SK-N-SH treated with all-trans-retinoic acid at 6 μM for 48 hours (cell line): ENCODE measurements around the gene SNRPD1.

Experiments used
- ATAC-seq: fragments of 200-7000 bp; cut with Tn5 transposase; 3 replicates; pipeline ENCODE4 v1.9.1; 2020; ENCODE audit warnings: mild to moderate bottlenecking, moderate library complexity
- ARNTL ChIP-seq: fragments of 450-650 bp; formaldehyde crosslinking; IDR thresholded peaks from 2 replicates; pipeline ENCODE4 v1.5.0; 2020; ENCODE audit warnings: low read depth, mild to moderate bottlenecking, moderate library complexity, borderline replicate concordance
- BACH2 ChIP-seq: fragments of 250-450 bp; sonication (Bioruptor Pico); IDR thresholded peaks from 2 replicates; pipeline ENCODE4 v1.9.0; 2021; ENCODE audit warnings: mild to moderate bottlenecking, borderline replicate concordance
- CSDC2 ChIP-seq: fragments of 250-450 bp; sonication (Bioruptor Pico); IDR thresholded peaks from 2 replicates; pipeline ENCODE4 v1.5.0; 2020; ENCODE audit warnings: mild to moderate bottlenecking, moderate library complexity
- GLIS3 ChIP-seq: fragments of 250-450 bp; sonication (Bioruptor Pico); IDR thresholded peaks from 2 replicates; pipeline ENCODE4 v1.5.0; 2020; ENCODE audit warnings: mild to moderate bottlenecking, moderate library complexity
- ISL1 ChIP-seq: fragments of 250-450 bp; sonication (Bioruptor Pico); IDR thresholded peaks from 2 replicates; pipeline ENCODE4 v2.1.2; 2022; ENCODE audit warnings: mild to moderate bottlenecking, moderate library complexity
- OSR1 ChIP-seq: fragments of 250-450 bp; sonication (Bioruptor Pico); IDR thresholded peaks from 2 replicates; pipeline ENCODE4 v1.8.0; 2022; ENCODE audit warnings: moderate library complexity, mild to moderate bottlenecking, inconsistent platforms
- PPARA ChIP-seq: fragments of 250-450 bp; sonication (Bioruptor Pico); IDR thresholded peaks from 2 replicates; pipeline ENCODE4 v1.5.0; 2020; ENCODE audit warnings: mild to moderate bottlenecking, borderline replicate concordance
- RARB ChIP-seq: fragments of 250-450 bp; sonication (Bioruptor Pico); IDR thresholded peaks from 2 replicates; pipeline ENCODE4 v1.8.0; 2021; ENCODE audit warnings: mild to moderate bottlenecking, moderate library complexity
- SNAI2 ChIP-seq: fragments of 250-450 bp; sonication (Bioruptor Pico); IDR thresholded peaks from 2 replicates; pipeline ENCODE4 v1.5.0; 2020; ENCODE audit warnings: mild to moderate bottlenecking, moderate library complexity
- TCF4 ChIP-seq: fragments of 250-450 bp; sonication (Bioruptor Pico); IDR thresholded peaks from 2 replicates; pipeline ENCODE4 v1.8.0; 2021; ENCODE audit warnings: mild to moderate bottlenecking, moderate library complexity, borderline replicate concordance
- TOX ChIP-seq: fragments of 250-450 bp; sonication (Bioruptor Pico); IDR thresholded peaks from 2 replicates; pipeline ENCODE4 v1.8.0; 2021; ENCODE audit warnings: mild to moderate bottlenecking, moderate library complexity, borderline replicate concordance
- ZC3H10 ChIP-seq: fragments of 250-450 bp; sonication (Bioruptor Pico); IDR thresholded peaks from 2 replicates; pipeline ENCODE4 v1.5.1; 2021; ENCODE audit warnings: mild to moderate bottlenecking, moderate library complexity
- ZFP3 ChIP-seq: fragments of 250-450 bp; sonication (Bioruptor Pico); IDR thresholded peaks from 2 replicates; pipeline ENCODE4 v1.5.0; 2020; ENCODE audit warnings: mild to moderate bottlenecking, moderate library complexity
- ZFP30 ChIP-seq: fragments of 450-650 bp; formaldehyde crosslinking; IDR thresholded peaks from 2 replicates; pipeline ENCODE4 v1.5.0; 2022; ENCODE audit warnings: mild to moderate bottlenecking, moderate library complexity
- ZNF565 ChIP-seq: fragments of 450-650 bp; formaldehyde crosslinking; conservative IDR thresholded peaks from 2 replicates; pipeline ENCODE4 v1.5.0; 2020; ENCODE audit warnings: low read depth, mild to moderate bottlenecking, moderate library complexity
- ZNF70 ChIP-seq: fragments of 450-650 bp; formaldehyde crosslinking; IDR thresholded peaks from 2 replicates; pipeline ENCODE4 v1.5.0; 2020; ENCODE audit warnings: mild to moderate bottlenecking, moderate library complexity
- ZNF8 ChIP-seq: fragments of 450-650 bp; formaldehyde crosslinking; IDR thresholded peaks from 2 replicates; pipeline ENCODE4 v1.5.0; 2020; ENCODE audit warnings: mild to moderate bottlenecking, moderate library complexity
- TF ChIP-seq, protein P1 (sequence below): fragments of 250-450 bp; sonication (Bioruptor Pico); IDR thresholded peaks from 2 replicates; pipeline ENCODE4 v1.5.1; 2021; ENCODE audit warnings: mild to moderate bottlenecking, moderate library complexity
- TF ChIP-seq, protein P2 (sequence below): fragments of 250-450 bp; sonication (Bioruptor Pico); IDR thresholded peaks from 2 replicates; pipeline ENCODE4 v1.8.0; 2020; ENCODE audit warnings: mild to moderate bottlenecking, moderate library complexity, borderline replicate concordance
- TF ChIP-seq, protein P3 (sequence below): fragments of 250-450 bp; sonication (Bioruptor Pico); IDR thresholded peaks from 2 replicates; pipeline ENCODE4 v1.8.0; 2021; ENCODE audit warnings: low read depth, mild to moderate bottlenecking, moderate library complexity, borderline replicate concordance
- TF ChIP-seq, protein P4 (sequence below): fragments of 250-450 bp; sonication (Bioruptor Pico); IDR thresholded peaks from 2 replicates; pipeline ENCODE4 v1.5.1; 2020; ENCODE audit warnings: low read depth, mild to moderate bottlenecking, moderate library complexity
- TF ChIP-seq, protein P5 (sequence below): fragments of 250-450 bp; sonication (Bioruptor Pico); IDR thresholded peaks from 2 replicates; pipeline ENCODE4 v1.5.0; 2020; ENCODE audit warnings: mild to moderate bottlenecking, moderate library complexity

SNRPD1 gene

DNA sequence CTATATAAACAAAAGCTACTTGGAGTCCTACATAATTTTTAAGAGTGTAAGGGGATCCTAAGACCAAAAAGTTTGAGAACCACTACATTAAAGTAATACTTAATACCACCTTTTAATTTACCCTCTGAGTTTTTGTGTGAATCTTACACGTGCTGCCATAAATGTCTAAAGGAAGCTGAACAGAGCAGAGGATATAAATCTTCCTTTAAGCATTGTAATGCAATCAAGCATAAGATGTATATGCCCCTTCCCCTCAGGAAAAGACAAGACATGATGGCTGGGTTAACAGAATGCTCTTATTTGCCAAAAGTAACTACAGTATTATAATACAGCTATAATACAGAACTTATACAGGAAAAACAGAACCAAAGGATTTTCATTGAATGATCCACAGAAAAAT lies 14.5 kb upstream of the SNRPD1 start (continued):
- TF ChIP-seq SNAI2 (CRISPR knock-in tag) (no peak), GLIS3 (no peak), ISL1 (CRISPR knock-in tag) (no peak), ZNF565 (CRISPR knock-in tag) (no peak)
- TF ChIP-seq, protein P1, sequence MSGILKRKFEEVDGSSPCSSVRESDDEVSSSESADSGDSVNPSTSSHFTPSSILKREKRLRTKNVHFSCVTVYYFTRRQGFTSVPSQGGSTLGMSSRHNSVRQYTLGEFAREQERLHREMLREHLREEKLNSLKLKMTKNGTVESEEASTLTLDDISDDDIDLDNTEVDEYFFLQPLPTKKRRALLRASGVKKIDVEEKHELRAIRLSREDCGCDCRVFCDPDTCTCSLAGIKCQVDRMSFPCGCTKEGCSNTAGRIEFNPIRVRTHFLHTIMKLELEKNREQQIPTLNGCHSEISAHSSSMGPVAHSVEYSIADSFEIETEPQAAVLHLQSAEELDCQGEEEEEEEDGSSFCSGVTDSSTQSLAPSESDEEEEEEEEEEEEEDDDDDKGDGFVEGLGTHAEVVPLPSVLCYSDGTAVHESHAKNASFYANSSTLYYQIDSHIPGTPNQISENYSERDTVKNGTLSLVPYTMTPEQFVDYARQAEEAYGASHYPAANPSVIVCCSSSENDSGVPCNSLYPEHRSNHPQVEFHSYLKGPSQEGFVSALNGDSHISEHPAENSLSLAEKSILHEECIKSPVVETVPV: no peak
- TF ChIP-seq, protein P2, sequence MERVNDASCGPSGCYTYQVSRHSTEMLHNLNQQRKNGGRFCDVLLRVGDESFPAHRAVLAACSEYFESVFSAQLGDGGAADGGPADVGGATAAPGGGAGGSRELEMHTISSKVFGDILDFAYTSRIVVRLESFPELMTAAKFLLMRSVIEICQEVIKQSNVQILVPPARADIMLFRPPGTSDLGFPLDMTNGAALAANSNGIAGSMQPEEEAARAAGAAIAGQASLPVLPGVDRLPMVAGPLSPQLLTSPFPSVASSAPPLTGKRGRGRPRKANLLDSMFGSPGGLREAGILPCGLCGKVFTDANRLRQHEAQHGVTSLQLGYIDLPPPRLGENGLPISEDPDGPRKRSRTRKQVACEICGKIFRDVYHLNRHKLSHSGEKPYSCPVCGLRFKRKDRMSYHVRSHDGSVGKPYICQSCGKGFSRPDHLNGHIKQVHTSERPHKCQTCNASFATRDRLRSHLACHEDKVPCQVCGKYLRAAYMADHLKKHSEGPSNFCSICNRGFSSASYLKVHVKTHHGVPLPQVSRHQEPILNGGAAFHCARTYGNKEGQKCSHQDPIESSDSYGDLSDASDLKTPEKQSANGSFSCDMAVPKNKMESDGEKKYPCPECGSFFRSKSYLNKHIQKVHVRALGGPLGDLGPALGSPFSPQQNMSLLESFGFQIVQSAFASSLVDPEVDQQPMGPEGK (CRISPR knock-in tag): no peak

DNA sequence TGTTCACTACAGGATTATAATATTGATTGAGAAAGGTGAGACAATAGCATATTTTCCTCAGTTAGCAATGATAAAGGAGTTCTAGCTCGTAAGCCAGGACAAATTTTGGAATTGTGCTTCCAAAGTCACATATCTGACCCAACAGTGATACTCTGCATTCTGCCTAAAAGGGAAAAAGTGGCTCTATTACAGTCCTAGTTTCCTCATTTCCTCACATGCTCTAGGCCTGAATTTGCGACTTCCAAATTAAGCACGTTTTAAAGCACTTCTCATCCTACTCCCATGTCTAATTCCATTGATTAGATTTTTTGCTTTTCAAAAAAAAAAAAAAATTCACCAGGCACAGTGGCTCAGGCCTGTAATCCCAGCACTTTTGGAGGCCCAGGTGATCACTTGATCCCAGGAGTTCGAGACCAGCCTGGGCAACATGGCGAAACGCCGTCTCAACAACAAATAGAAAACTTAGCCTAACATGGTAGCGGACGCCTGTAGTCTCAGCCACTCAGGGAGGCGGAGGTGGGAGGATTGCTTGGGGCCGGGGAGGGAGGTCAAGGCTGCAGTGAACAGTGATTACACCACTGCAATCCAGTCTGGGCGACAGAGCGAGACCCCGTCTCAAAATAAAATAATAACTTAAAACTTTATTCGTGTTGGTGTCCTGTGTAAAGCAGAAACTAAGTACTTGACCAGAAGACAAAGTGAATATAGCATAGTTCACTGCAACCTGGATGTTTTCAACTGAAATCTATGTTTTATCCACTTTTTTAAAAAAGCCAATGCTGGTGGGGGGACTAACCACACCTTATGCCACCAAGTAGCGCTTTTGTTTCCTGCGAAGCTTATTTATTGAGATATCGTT lies 13.2 kb upstream of the SNRPD1 start:
- no peak for TF ChIP-seq ZNF8 (CRISPR knock-in tag)
- TF ChIP-seq CSDC2: no peak
- TF ChIP-seq, protein P3, sequence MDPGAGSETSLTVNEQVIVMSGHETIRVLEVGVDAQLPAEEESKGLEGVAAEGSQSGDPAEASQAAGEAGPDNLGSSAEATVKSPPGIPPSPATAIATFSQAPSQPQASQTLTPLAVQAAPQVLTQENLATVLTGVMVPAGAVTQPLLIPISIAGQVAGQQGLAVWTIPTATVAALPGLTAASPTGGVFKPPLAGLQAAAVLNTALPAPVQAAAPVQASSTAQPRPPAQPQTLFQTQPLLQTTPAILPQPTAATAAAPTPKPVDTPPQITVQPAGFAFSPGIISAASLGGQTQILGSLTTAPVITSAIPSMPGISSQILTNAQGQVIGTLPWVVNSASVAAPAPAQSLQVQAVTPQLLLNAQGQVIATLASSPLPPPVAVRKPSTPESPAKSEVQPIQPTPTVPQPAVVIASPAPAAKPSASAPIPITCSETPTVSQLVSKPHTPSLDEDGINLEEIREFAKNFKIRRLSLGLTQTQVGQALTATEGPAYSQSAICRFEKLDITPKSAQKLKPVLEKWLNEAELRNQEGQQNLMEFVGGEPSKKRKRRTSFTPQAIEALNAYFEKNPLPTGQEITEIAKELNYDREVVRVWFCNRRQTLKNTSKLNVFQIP: no peak
- no peak for TF ChIP-seq ZC3H10 (CRISPR knock-in tag)
- no peak for TF ChIP-seq RARB
- TF ChIP-seq, protein P4, sequence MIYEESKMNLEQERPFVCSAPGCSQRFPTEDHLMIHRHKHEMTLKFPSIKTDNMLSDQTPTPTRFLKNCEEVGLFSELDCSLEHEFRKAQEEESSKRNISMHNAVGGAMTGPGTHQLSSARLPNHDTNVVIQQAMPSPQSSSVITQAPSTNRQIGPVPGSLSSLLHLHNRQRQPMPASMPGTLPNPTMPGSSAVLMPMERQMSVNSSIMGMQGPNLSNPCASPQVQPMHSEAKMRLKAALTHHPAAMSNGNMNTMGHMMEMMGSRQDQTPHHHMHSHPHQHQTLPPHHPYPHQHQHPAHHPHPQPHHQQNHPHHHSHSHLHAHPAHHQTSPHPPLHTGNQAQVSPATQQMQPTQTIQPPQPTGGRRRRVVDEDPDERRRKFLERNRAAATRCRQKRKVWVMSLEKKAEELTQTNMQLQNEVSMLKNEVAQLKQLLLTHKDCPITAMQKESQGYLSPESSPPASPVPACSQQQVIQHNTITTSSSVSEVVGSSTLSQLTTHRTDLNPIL (CRISPR knock-in tag): no peak
- no peak for TF ChIP-seq ZNF70 (CRISPR knock-in tag)
- no peak for TF ChIP-seq ISL1 (CRISPR knock-in tag)
- TF ChIP-seq ZFP3 (CRISPR knock-in tag): no peak
- TF ChIP-seq TOX: no peak
- no peak for TF ChIP-seq PPARA (CRISPR knock-in tag)
- TF ChIP-seq GLIS3: no peak
- TF ChIP-seq SNAI2 (CRISPR knock-in tag): no peak
- TF ChIP-seq, protein P5, sequence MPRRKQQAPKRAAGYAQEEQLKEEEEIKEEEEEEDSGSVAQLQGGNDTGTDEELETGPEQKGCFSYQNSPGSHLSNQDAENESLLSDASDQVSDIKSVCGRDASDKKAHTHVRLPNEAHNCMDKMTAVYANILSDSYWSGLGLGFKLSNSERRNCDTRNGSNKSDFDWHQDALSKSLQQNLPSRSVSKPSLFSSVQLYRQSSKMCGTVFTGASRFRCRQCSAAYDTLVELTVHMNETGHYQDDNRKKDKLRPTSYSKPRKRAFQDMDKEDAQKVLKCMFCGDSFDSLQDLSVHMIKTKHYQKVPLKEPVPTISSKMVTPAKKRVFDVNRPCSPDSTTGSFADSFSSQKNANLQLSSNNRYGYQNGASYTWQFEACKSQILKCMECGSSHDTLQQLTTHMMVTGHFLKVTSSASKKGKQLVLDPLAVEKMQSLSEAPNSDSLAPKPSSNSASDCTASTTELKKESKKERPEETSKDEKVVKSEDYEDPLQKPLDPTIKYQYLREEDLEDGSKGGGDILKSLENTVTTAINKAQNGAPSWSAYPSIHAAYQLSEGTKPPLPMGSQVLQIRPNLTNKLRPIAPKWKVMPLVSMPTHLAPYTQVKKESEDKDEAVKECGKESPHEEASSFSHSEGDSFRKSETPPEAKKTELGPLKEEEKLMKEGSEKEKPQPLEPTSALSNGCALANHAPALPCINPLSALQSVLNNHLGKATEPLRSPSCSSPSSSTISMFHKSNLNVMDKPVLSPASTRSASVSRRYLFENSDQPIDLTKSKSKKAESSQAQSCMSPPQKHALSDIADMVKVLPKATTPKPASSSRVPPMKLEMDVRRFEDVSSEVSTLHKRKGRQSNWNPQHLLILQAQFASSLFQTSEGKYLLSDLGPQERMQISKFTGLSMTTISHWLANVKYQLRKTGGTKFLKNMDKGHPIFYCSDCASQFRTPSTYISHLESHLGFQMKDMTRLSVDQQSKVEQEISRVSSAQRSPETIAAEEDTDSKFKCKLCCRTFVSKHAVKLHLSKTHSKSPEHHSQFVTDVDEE (CRISPR knock-in tag): no peak
- TF ChIP-seq BACH2 (CRISPR knock-in tag): no peak
- ATAC-seq: no peak

DNA sequence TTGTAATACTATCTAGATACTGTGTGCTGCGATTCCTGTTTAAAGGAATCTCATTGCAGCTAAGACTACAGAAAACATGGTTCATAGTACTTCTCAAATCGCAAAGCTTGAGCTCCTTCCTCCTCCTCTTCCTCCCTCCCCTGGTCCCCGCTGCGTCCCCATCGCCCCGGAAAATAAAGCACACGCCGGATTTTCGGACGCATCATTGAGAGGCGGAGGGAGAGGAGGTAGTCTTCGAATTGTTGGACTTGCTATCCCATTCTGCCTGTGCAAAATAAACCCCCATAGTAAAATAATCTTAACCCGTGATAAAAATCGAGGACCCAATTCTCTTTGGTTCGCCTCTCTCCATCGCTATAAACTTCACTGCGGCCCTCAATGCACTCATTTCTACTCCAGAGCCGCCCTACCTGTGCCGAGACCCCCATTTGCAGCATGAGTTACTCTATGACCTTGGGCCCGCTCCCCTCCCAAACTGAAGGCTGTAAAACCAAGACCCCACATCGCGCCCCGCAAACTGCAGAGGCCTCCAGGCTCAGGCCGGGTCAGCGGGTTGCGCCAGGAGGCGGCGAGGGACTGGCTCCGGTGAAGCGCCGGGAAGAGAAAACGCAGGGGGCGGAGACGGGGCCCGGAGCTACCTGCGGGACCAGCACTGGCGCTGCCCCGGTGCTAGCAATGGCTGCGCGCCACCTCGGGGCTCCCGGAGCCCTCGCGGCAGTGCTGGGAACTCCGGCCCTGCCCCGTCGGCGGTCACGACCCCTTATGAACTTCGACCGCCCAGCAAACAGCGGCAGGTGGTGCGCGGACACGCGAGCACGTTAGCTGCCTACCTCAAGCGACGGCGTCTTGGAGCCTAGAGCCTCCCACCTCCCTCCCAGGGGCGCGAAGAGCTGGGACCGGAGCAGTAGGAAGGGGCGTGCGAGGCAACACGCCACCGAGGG lies 12.3 kb upstream of the SNRPD1 start:
- ATAC-seq: peak; percentile 73
- TF ChIP-seq ZC3H10 (CRISPR knock-in tag) (no peak), ARNTL (no peak), GLIS3 (no peak), OSR1 (no peak), PPARA (CRISPR knock-in tag) (no peak), ZNF70 (CRISPR knock-in tag) (no peak), ZFP3 (CRISPR knock-in tag) (no peak), SNAI2 (CRISPR knock-in tag) (no peak), TCF4 (CRISPR knock-in tag) (no peak), ZNF565 (CRISPR knock-in tag) (no peak), ISL1 (CRISPR knock-in tag) (no peak), RARB (no peak), ZFP30 (no peak)
- TF ChIP-seq, protein P4 (CRISPR knock-in tag): no peak
- TF ChIP-seq, protein P3: no peak
